ENCODE results near the gene GOSR2. TPM values are rescaled to one million over a fixed set of nuclear protein-coding genes. Genes with fewer than 3 reads are reported as not detected.
"Not testable (repeated sequence)": the region's sequence is repeated elsewhere in the genome, so short reads cannot be mapped to it uniquely, and the experiment has no call there.

Gene GOSR2
- total RNA-seq, 1 donor from 2014 or later, result 45.9 TPM

DNA sequence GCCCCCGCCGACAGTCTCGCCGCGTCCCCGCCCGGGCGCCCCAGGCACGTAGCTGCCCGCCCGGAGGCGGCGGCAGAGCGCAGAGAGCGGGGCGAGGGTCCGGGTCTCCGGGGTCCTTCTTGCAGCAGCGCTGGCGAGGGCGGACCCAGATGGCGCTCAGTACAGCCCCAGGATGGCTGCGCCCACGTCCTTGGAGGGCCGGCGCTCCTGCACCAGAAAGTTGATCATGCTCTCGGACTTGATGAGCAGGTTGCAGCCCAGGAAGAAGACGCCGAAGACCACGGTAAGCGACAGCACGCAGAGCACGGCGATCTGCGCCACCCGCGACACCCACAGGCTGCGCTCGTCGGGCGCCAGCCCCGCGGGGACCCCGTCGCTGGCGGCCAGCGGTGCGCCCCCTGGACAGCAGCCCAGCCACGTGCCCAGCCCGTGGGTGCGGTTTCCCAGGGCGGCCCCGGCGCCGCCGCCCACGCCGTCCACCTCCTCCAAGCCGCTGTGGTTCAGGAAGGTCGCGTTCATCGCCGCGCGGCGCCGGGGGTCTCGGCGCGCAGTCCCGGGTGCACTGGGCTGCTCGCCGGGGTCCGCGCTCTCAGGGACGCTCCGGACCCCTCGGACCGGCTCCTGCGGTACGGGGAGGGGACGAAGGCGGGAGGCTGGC is 55.7 kb downstream of the GOSR2 start:
- intact Hi-C loops (cut with DNase I), result no loop called here
- DNase-seq (ENCODE audit: low spot score), result no peak

DNA sequence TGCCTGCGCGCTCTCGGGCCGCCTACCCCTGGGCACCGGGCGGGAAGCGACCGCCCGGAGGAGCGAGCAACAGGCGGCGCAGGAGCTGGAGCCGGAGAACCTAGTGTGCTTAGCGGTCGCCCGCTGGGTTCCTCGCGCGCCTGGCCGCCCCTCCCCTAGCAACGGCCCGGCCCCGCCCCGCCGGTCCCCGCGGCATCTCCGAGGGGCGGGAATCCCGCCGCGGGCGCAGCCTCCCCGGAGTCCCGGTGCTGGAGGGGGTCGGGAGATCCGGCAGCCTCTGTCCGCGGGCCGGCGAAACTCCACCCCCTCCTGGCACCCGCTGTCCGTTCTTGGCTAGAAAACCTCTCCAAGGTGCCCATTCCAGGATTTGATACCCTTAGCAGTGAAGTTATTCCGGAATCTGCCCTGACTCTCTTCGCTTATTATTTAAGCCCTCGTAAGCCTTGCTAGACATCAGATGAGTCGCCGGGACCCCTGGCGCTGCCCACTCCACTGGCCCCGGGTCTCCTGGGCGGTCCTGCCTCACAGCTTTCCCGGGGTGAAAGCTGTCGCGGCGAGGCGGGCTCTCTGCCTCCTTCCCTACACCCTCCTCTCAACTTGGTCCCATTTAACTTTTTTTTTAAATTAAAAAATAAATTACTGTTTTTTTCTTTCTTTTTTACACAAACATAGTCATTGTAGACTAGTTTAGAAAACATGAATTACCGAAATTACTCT is 56.3 kb downstream of the GOSR2 start, which contains the start of gene RPRML:
TSS of gene RPRML (minus strand) at position 107 of the 717 bp plus-strand sequence. CDS start 246 bp downstream, outside the sequence.
- intact Hi-C loops (cut with DNase I), result no loop called here

DNA sequence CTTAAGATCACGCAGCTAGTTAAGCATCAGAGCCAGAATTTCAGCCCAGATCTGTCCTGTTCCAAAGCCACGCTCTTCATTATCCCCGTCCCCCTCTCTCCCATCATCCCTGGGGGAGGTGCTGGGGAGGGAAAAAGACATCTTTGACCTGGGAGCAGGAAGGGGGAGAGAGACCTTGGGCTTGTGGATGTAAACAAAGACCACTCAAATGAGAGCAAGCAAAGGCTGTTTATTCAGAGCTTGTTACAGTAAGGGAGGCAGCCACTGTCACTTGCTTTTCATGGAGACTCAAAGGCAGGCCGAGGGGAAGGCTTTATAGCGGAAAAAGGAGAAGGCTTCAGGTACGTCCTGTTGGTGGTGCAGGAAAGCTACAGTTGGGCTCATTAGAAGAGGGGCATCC is 59.6 kb downstream of the GOSR2 start:
- peak; percentile 7 for DNase-seq (ENCODE audit: low spot score)
- intact Hi-C loops (cut with DNase I), result no loop called here

More for the DNA sequence above, 56.3 kb downstream of the GOSR2 start, which contains the start of gene RPRML:
- peak; percentile 41 for DNase-seq (ENCODE audit: low spot score)

DNA sequence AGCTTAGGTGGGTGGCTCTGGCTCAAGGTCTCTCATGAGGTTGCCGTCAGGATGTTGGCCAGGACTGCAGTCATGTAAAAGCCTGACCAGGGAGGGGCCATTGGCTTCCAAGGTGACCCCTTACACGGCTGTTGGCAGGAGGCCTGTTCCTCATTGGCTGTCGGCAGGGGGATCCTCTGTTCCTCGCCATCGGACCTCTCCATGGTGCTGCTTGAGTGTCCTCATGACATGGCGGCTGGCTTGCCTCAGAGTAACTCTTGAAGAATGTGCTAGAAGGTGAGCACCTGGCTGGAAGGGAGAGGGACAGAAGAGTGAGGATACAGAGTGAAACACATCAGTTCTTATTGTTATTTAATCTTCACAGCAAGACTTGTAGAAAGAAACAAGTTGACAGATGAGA is 60.8 kb downstream of the GOSR2 start:
- no peak for DNase-seq (ENCODE audit: low spot score)
- intact Hi-C loops (cut with DNase I), result no loop called here

DNA sequence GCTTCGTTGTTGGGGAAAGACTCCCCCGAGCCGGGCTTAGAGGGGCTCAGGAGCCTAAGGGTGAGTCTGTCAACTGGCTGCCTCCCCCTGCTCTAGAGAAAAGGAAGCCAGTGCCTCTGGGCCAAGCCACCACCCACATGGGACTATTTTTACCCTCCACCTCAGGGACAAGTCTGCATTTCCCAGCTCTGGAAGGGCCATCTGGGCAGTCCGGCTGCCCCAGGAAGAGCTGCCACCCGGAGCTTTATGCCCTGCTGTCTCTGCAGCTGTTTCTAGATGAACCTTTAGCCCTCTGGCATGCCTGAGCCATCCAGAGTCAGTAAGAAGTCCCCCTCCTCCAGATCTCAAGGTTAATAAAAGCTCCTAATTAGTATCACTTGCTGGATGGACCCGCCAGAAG is 61.4 kb downstream of the GOSR2 start:
- no peak for DNase-seq (ENCODE audit: low spot score)
- intact Hi-C loops (cut with DNase I), result no loop called here

DNA sequence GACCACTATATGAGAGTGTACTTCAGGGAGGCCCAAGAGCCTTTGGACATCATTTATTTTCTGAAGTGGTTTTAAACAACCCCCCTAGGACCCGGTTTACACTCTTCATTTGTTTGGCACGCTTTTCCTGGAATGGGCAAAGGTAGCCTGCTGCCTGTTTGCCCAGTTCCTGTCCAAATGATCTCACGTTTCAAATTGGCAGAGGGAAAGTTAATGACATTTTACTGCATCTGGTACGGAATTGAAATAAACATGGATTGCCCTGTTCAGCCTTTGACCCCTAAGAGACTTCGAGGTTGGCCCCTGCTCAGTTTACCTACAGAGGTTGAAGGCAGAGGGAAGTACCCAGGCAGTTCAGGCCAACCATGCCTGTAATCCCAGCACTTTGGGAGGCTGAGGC is 61.9 kb downstream of the GOSR2 start:
- DNase-seq (ENCODE audit: low spot score), result no peak
- intact Hi-C loops (cut with DNase I), result no loop called here

DNA sequence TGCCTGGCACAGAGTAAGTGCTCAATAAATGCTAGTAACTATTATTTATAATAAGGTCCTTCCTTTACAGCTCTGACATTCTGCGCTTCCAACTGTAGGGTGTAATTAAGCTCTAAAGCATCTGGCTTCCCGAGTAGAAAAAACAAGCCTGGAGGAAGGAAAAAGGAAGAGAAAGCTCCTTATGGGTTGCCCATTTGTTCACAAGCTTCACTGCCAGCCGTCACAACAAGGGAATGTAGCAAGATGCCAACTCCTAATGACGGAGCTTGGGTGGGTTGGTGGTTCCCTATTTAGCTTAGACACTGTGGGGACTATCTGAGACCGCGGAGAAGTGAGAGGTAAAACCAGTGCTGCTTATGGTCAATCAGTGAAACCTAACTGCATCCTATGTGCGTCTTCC is 63.4 kb downstream of the GOSR2 start:
- DNase-seq (ENCODE audit: low spot score), result no peak

DNA sequence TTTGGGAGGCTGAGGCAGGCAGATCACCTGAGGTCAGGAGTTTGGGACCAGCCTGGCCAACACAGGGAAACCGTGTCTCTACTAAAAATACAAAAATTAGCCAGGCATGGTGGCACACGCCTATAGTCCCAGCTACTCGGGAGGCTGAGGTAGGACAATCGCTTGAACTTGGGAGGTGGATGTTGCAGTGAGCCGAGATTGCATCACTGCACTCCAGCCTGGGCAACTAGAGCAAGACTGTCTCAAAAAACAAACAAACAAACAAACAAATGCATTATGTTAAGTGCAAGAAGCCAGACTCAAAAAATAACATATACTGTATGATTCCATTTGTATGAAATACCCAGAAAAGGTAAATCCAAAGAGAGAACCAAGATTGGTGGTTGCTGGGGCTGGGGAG is 65.0 kb downstream of the GOSR2 start:
- DNase-seq (ENCODE audit: low spot score); intact Hi-C loops (cut with DNase I): not testable (repeated sequence)

More for the DNA sequence above, 63.4 kb downstream of the GOSR2 start:
- intact Hi-C loops (cut with DNase I), result no loop called here

DNA sequence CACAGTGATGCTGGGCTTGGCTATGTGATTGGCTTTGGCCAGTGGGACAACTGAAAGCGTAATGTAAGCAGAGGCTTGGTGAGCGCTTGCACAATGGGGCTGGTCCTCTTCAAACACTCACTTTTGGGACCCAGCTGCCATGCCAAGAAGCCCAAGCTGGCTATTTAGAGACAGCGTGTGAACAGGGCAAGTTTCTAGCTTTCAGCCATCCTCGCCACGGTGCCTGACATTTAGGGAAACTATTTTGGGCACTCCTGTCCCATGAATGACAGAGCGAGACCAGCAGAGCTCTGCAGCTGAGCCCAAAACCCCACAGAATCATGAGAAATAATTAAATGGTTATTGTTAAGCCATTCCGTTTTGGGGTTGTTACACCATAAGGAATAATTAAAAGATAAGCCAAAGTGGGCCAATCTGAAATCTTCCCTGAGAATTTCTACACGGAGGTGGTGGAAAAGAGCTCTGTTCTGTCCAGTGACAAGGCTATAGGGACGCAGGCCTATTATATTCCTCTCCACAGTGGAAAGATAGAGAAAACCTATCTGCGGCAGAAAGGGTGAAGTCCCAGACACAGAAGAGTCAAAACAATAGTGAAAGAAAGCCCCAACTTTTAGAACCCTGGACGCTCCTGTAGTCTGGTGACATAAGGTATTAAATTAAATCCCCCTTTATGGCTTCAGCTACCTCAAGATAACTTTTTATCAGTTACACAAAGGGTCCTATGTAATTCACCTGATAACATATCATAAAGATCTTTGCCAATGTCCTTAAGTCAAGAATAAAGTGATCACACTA is 66.9 kb downstream of the GOSR2 start:
- DNase-seq (ENCODE audit: low spot score), result no peak
- intact Hi-C loops (cut with DNase I), result no loop called here

DNA sequence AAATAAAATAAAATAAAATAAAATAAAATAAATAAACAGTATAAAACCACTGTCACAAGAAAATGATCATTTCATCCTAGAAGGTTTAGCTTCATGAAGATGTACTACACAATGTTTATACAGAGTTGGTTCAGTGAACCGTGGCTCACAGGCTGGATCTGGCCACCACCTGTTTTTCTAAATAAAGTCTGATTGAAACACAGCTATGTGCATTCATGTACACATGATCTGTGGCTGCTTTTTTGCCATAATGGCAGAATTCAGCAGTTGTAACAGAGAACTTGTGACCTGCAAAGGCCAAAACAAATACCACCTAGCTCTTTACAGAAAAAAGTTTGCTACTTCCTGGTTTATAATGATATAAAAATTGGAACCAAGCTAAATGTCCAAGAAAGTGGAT is 68.7 kb downstream of the GOSR2 start:
- intact Hi-C loops (cut with DNase I), result no loop called here
- no peak for DNase-seq (ENCODE audit: low spot score)

Small RNAs within 50 kb of the gene (microRNA-seq; reads per million reads assigned to microRNA genes)
- not detected for gene MIR5089

Other genes starting within 250 kb of the GOSR2 start
- gene WNT3, start 104.5 kb upstream of the GOSR2 start, total RNA-seq, result 0.89 TPM
- gene WNT9B, start 71.6 kb upstream of the GOSR2 start, total RNA-seq, result 0.62 TPM
- 0.38 TPM for gene RPRML, start 56.1 kb downstream of the GOSR2 start, total RNA-seq